SK-N-SH treated with all-trans-retinoic acid at 6 μM for 48 hours (cell line): ENCODE measurements around the gene NRF1.

Source experiments
- OSR1 ChIP-seq: fragments of 250-450 bp; sonication (Bioruptor Pico); IDR thresholded peaks from 2 replicates; pipeline ENCODE4 v1.8.0; 2022; ENCODE audit warnings: moderate library complexity, mild to moderate bottlenecking, inconsistent platforms
- PATZ1 ChIP-seq: fragments of 250-450 bp; sonication (Bioruptor Pico); IDR thresholded peaks from 2 replicates; pipeline ENCODE4 v1.8.0; 2020; ENCODE audit warnings: mild to moderate bottlenecking, moderate library complexity, borderline replicate concordance
- POU6F1 ChIP-seq: fragments of 250-450 bp; sonication (Bioruptor Pico); IDR thresholded peaks from 2 replicates; pipeline ENCODE4 v1.8.0; 2021; ENCODE audit warnings: low read depth, mild to moderate bottlenecking, moderate library complexity, borderline replicate concordance
- RARB ChIP-seq: fragments of 250-450 bp; sonication (Bioruptor Pico); IDR thresholded peaks from 2 replicates; pipeline ENCODE4 v1.8.0; 2021; ENCODE audit warnings: mild to moderate bottlenecking, moderate library complexity
- TOX ChIP-seq: fragments of 250-450 bp; sonication (Bioruptor Pico); IDR thresholded peaks from 2 replicates; pipeline ENCODE4 v1.8.0; 2021; ENCODE audit warnings: mild to moderate bottlenecking, moderate library complexity, borderline replicate concordance
- ZC3H10 ChIP-seq: fragments of 250-450 bp; sonication (Bioruptor Pico); IDR thresholded peaks from 2 replicates; pipeline ENCODE4 v1.5.1; 2021; ENCODE audit warnings: mild to moderate bottlenecking, moderate library complexity
- ZNF8 ChIP-seq: fragments of 450-650 bp; formaldehyde crosslinking; IDR thresholded peaks from 2 replicates; pipeline ENCODE4 v1.5.0; 2020; ENCODE audit warnings: mild to moderate bottlenecking, moderate library complexity

GRCh38 chr7:129655811-129656210 lies 44.3 kb downstream of the NRF1 start:
- TF ChIP-seq TOX (CRISPR knock-in tag) (no peak), OSR1 (no peak), ZNF8 (CRISPR knock-in tag) (no peak), RARB (CRISPR knock-in tag) (no peak), ZC3H10 (CRISPR knock-in tag) (no peak), PATZ1 (CRISPR knock-in tag) (no peak), POU6F1 (CRISPR knock-in tag) (no peak)
